ENCODE data around the gene DAO.
A peak's percentile ranks its signal among the peaks of the same experiment; 100 is the strongest.

DAO gene

DNA sequence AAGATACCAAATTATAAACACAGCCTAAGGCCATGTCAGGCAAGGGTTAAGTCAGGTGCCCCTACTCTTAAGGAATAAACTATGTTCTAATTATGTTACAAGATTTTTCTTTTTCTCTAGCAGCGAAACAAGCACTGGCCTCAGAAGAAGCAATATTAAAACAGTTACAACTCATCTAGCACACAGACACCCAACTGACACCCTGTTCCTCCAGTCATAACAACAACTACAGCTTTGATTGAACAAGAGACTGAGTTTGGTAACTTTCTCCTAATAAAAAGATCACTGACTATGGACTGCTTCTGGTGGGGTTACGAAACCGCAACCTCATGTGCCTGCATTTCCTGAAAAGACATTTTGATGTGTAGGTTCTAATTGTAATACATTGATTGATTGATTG lies 3.3 kb upstream of the DAO start:
- DNase-seq, result no peak

DNA sequence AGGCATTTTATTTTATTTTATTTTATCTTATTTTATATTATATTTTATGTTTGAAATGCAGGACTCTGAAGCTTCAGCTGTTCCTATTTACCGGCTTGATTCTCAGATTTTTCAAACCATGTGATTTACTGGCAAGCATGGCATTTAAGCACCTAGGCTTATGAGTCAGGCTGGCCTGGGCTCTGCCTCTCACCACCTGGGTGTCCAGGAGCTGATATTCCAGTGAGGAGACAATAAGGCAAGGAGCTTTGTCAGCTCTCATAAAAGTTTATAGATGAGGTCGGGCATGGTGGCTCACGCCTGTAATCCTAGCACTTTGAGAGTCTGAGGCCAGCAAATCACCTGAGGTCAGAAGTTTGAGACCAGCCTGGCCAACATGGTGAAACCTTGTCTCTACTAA lies 2.1 kb downstream of the DAO start:
- DNase-seq, result no peak

DNA sequence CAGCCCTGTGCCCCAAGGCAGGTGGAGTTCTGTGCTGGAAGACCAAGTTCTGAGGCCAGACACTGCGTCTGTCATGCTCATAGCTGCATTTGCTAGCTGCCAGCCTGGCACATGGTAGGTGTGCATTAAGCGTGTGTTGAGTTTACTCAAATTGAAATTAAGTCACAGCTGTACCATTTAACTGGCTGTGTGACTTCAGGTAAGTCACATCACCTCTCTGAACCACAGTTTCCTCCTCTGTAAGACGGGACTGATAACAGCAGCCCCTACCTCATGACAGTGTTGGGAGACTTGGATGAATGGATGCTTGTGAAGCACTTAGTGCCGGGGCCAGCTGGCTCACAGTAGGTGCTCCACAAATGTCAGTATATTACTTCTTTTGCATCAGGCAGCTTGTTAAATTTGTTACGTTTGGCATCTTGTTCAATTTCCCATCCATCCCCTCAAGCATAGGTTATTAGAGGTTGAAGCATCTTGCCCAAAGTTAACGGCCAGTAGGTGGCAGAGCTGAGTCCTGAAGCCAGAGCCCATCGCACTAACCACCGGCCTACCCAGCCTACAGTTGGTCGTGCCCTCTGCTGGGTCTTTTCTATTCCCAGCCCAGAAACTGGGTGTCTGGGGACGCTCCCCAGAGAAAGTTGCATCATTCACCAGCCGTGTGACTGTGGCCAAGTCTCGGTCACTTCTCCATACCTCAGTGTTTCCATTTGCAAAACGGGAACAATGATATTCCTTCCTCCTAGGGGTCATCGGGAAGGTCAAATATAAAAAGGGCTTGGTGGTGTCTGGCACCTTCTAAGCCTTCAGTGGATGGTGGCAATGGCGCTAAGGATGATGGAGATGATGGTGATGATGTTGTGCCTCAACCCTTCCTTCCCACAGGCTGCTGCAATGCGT lies 4.5 kb downstream of the DAO start:
- DNase-seq, result peak; percentile 43 to 67

GRCh38 chr12:108886873-108887629 lies 7.2 kb downstream of the DAO start:
- DNase-seq, result no peak

DNA sequence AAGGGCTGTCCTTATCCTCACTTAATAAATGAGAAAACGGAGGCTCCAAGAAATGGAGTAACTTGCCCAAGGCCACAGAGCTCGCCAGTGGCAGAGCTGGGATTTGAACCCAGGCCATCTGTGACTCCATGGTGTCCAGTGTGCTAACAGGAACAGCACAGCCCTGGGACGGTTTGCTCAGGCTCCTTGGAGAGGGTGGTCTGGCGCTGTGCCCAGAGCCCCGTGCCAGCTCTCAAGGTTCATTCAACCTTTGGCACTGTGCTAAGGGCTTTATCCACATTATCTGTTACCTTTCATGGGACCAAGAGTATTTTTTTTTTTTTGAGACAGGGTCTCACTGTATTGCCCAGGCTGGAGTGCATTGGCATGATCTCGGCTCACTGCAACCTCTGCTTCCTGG lies 8.1 kb downstream of the DAO start:
- no peak for DNase-seq

- DNase-seq, result no peak
Observed at GRCh38 chr12:108890208-108890607, 10.3 kb downstream of the DAO start.

DNA sequence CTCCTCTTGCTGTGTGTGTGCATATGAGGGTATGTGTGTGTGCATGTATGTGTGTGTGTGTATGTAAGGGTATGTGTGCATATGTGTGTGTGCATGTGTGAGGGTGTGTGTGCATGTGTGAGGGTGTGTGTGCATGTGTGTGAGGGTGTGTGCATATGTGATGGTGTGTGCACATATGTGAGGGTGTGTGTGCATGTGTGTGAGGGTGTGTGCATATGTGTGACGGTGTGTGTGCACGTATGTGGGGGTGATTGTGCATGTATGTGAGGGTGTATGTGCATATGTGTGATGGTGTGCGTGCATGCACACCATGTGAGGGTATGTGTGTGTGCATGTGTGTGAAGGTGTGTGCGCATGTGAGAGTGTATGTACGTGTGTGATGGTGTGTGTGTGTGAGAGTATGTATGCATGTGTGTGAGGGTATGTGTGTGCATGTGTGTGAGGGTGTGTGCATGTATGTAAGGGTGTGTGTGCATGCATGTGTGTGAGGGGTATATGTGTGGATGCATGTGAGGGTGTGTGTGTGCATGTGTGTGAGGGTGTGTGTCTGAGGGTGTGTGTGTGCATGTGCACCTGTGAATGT lies 15.4 kb downstream of the DAO start:
- no peak for DNase-seq

DNA sequence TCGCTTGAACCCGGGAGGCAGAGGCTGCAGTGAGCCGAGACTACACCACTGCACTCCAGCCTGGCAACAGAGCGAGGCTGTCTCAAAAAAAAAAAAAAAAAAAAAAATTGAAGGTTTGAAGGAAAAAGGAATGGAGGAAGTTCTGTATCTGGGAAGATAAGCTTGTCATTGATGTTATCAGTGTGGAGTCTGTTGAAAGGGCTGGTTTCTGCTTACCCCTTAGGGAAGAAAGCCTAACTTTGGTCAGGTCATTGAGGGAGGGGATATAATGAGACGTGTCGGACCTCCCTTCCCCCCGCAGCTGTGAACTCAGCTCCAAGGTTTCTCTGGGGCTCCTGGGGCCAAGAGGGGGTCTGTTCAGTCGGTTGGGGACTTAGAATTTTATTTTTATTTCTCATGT lies 16.4 kb downstream of the DAO start:
- DNase-seq, result no peak

DNA sequence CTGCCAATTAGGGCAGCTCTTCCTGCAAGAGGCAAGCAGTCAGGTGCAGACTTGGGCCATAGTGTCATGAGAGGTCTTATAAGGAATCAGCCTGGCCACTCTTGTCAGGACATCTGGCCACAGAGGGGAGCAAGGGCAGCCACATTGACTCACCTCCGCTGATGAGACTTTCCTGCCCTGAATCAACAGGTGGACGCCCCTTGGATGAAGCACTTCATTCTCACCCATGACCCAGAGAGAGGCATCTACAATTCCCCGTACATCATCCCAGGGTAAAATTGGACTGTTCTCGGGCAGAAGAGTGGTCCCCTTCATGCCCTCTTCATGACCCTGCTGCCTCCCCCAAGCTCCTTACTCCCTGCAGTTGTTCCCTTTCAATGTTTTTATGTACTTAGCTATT lies 16.9 kb downstream of the DAO start:
- no peak for DNase-seq

DNA sequence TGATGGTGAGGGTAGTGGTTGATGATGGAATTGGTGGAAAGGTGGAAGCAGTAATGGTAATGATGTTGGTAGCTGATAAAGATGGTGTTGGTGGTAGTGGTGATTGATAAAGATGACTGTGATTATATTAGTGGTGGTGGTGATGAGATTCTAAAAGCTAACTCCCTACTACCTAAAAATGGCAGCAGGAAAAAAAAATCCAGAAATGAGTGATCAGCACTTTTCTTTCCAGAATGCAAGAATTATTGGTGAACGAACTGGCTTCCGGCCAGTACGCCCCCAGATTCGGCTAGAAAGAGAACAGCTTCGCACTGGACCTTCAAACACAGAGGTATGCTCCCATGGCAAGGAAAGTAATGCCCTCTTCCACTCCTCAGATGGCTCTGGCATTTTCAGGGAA lies 19.3 kb downstream of the DAO start:
- DNase-seq, result no peak

DNA sequence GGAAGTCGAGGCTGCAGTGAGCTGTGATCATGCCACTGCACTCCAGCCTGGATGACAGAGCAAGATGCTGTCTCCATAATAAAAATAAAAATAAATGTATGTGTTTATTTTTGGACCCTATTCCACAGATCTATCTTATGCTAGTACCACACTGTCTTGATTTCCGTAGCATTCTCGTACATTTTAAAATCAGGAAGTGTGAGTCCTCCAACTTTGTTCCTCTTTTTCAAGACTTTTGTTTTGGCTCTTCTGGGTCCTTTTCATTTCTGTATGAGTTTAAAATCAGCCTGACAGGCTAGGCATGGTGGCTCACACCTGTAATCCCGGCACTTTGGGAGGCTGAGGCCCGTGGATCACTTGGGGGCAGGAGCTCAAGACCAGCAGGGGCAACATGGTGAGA lies 25.8 kb downstream of the DAO start:
- DNase-seq, result no peak

DNA sequence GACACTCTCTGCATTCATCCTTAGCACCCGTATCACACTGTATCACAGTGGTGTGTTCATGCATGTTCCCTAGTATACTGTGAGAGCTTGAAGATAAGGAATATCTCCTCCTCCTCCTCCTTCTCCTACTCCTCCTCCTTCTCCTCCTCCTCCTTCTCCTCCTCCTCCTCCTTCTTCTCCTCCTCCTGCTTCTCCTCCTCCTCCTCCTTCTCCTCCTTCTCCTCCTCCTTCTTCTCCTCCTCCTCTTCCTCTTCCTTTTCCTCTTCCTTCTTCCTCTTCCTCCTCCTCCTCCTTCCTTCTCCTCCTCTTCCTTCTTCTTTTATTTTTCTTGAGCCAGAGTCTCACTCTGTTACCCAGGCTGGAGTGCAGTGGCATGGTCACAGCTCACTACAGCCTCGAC lies 27.1 kb downstream of the DAO start:
- no peak for DNase-seq

- DNase-seq, result no peak
Observed at GRCh38 chr12:108907839-108908351, 28.0 kb downstream of the DAO start.

GRCh38 chr12:108910336-108910735 lies 30.4 kb downstream of the DAO start:
- DNase-seq, result no peak

- DNase-seq, result no peak
Observed at GRCh38 chr12:108911915-108912314, 32.0 kb downstream of the DAO start.

- no peak for DNase-seq
Observed at GRCh38 chr12:108912361-108912760, 32.5 kb downstream of the DAO start.

DNA sequence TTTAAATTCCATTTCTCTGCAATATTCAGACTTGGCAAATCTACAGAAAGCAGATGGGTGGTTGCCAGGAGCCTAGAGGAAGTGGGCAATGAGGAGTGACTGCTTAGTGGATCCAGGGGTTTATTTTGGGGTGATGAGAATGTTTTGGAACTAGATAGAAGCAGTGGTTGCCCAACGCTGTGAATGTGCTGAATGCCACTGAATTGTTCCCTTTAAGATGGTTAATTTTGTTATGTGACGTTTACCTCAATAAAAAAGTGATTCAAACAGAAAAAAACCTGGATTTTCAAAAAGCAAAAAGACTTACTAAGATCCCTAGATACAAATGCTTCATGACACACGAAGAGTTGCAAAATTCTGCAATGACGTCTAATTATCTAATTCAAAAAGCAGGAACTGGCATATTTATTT lies 34.2 kb downstream of the DAO start:
- no peak for DNase-seq

- no peak for DNase-seq
Observed at GRCh38 chr12:108915632-108916133, 35.8 kb downstream of the DAO start.

- no peak for DNase-seq
Observed at GRCh38 chr12:108916336-108916735, 36.4 kb downstream of the DAO start.

DNA sequence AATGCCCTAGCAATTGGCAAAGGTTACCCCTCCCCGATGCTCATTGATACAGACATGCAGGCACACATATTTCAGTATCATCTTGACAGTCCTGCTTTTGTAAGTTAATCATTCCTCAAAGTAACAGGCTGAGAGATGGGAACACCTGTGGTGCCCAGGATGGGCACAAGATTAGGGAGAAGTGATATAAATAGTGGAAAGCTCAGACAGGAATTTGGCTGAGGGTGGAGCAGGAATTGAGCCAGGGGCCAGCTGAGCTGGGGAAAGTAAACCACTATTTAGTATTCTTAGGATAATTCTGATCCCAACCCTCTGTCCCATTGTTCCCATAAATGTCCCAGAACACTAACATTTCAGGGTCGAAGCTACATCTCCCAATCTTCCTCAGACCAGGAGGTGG lies 38.3 kb downstream of the DAO start:
- DNase-seq, result no peak

- no peak for DNase-seq
Observed at GRCh38 chr12:108918960-108919642, 39.2 kb downstream of the DAO start.

GRCh38 chr12:108921946-108922345 lies 42.1 kb downstream of the DAO start:
- no peak for DNase-seq

DNA sequence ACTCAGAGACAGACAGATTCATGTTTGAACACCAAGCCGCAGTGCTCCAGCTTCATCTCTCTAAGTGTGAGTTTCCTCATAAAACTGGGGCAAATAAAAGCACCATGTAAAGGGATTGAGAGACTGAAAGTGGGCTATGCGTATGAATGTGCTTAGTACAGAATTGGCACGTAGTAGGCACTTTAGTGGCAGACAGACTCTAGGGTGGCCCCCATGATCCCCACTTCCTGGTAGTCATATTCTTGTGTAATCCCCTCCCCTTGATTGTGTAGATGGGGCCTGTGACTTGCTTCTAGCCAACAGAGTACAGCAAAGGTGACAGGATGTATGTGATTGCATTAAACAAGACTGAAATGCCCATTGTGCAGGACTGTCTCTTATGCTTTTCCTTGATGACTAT lies 43.0 kb downstream of the DAO start:
- DNase-seq, result no peak
